Mesendoderm (in vitro differentiated cells): Measurements from ENCODE around the gene FLOT1.

Experiments
- DNase-seq: peaks from one replicate; pipeline ENCODE4 v3.0.0; 2013
- H2AK5ac ChIP-seq: 2 replicates; pipeline ENCODE4 v1.6.1; 2013; ENCODE audit warnings: low read length, inconsistent platforms
- H2BK120ac ChIP-seq: 2 replicates; pipeline ENCODE4 v1.6.1; 2013; ENCODE audit warnings: low read depth, mild to moderate bottlenecking, low read length, moderate library complexity, mixed read lengths
- H2BK15ac ChIP-seq: replicated peaks from 2 replicates; pipeline ENCODE4 v1.6.1; 2013; ENCODE audit warnings: low read depth, mild to moderate bottlenecking, moderate library complexity
- H2BK5ac ChIP-seq: 2 replicates; pipeline ENCODE4 v1.6.1; 2013; ENCODE audit warnings: low read length, inconsistent platforms
- H3K18ac ChIP-seq: 2 replicates; pipeline ENCODE4 v1.6.1; 2013; ENCODE audit warnings: mild to moderate bottlenecking, low read length, mixed read lengths
- H3K23ac ChIP-seq: one replicate; pipeline ENCODE4 v1.6.1; 2013; ENCODE audit warnings: low read length
- H3K27ac ChIP-seq: 2 replicates; pipeline ENCODE4 v1.5.1; 2013; ENCODE audit warnings: low read depth, mild to moderate bottlenecking, inconsistent platforms, low read length, moderate library complexity
- H3K27me3 ChIP-seq: 2 replicates; pipeline ENCODE4 v1.6.1; 2013; ENCODE audit warnings: low read length, control low read depth, mild to moderate bottlenecking, inconsistent platforms; ENCODE audit not compliant: insufficient read depth, poor library complexity
- H3K36me3 ChIP-seq: 2 replicates; pipeline ENCODE4 v1.6.1; 2013; ENCODE audit warnings: low read length, inconsistent platforms; ENCODE audit not compliant: control insufficient read depth, insufficient read depth
- H3K4ac ChIP-seq: one replicate; pipeline ENCODE4 v1.6.1; 2013; ENCODE audit warnings: low read depth, mild to moderate bottlenecking, low read length, moderate library complexity
- H3K4me1 ChIP-seq: 2 replicates; pipeline ENCODE4 v1.6.1; 2013; ENCODE audit warnings: low read depth, low read length, inconsistent platforms; ENCODE audit not compliant: control insufficient read depth
- H3K4me2 ChIP-seq: 2 replicates; pipeline ENCODE4 v1.6.1; 2013; ENCODE audit warnings: low read length
- H3K4me3 ChIP-seq: 2 replicates; pipeline ENCODE4 v1.5.1; 2013; ENCODE audit warnings: mild to moderate bottlenecking, low read length
- H3K56ac ChIP-seq: one replicate; pipeline ENCODE4 v1.6.1; 2013; ENCODE audit warnings: low read length
- H3K79me1 ChIP-seq: 2 replicates; pipeline ENCODE4 v1.6.1; 2013; ENCODE audit warnings: low read length, inconsistent platforms
- H3K79me2 ChIP-seq: 2 replicates; pipeline ENCODE4 v1.6.1; 2013; ENCODE audit warnings: mild to moderate bottlenecking, low read length; ENCODE audit not compliant: control insufficient read depth, insufficient read depth
- H3K9ac ChIP-seq: 2 replicates; pipeline ENCODE4 v1.6.1; 2013; ENCODE audit warnings: low read length, inconsistent platforms
- H4K5ac ChIP-seq: one replicate; pipeline ENCODE4 v1.6.1; 2013; ENCODE audit warnings: low read length
- H4K8ac ChIP-seq: one replicate; pipeline ENCODE4 v1.6.1; 2013; ENCODE audit warnings: low read depth, mild to moderate bottlenecking, control low read depth, low read length, moderate library complexity
- WGBS: extraction: QIAGEN DNeasy Blood & Tissue Kit; methylation state at CpG from one replicate; pipeline ENCODE4 v1.1.7; 2013; ENCODE audit warnings: low lambda C conversion rate, missing lambda C conversion rate; ENCODE audit not compliant: insufficient coverage; ENCODE audit errors: extremely low coverage; 5-methylcytosine and 5-hydroxymethylcytosine counted together

Gene FLOT1

GRCh38 chr6:30716879-30717128 lies 25.7 kb downstream of the FLOT1 start:
- H3K79me2 ChIP-seq: peaks cover 18% of the 10 kb centered on the region
- H3K4ac ChIP-seq: peak overlapping the region; percentile 72
- H2BK15ac ChIP-seq: no peak overlapping the region
- peak overlapping the region; percentile 21 for H2BK5ac ChIP-seq
- peak overlapping the region; percentile 92 for H2AK5ac ChIP-seq
- H3K23ac ChIP-seq: peak overlapping the region; percentile 32
- no peak overlapping the region for H4K5ac ChIP-seq
- H4K8ac ChIP-seq: no peak overlapping the region
- DNase-seq: no peak
- peak overlapping the region; percentile 67 for H3K4me2 ChIP-seq
- peak overlapping the region; percentile 72 for H3K18ac ChIP-seq
- no peaks in the 10 kb centered on the region for H3K27me3 ChIP-seq
- peak overlapping the region; percentile 65 for H3K4me3 ChIP-seq
- WGBS: no CpG with 5 or more reads among the region's 8 CpGs
- H3K56ac ChIP-seq: peak overlapping the region; percentile 89
- H3K79me1 ChIP-seq: peaks cover 4% of the 10 kb centered on the region
- peak overlapping the region; percentile 33 for H3K27ac ChIP-seq
- no peak overlapping the region for H2BK120ac ChIP-seq
- peaks cover 2% of the 10 kb centered on the region for H3K4me1 ChIP-seq
- peaks cover 9% of the 10 kb centered on the region for H3K36me3 ChIP-seq
- H3K9ac ChIP-seq: peak overlapping the region; percentile 78

- H3K9ac ChIP-seq: no peak overlapping the region
- no peak overlapping the region for H3K56ac ChIP-seq
- DNase-seq: no peak
- peaks cover 2% of the 10 kb centered on the region for H3K4me1 ChIP-seq
- no peak overlapping the region for H3K4me3 ChIP-seq
- H3K23ac ChIP-seq: no peak overlapping the region
- H3K79me2 ChIP-seq: peaks cover 4% of the 10 kb centered on the region
- peaks cover 4% of the 10 kb centered on the region for H3K79me1 ChIP-seq
- H3K27me3 ChIP-seq: no peaks in the 10 kb centered on the region
- H2BK120ac ChIP-seq: no peak overlapping the region
- H3K27ac ChIP-seq: no peak overlapping the region
- H4K5ac ChIP-seq: no peak overlapping the region
- peaks cover 9% of the 10 kb centered on the region for H3K36me3 ChIP-seq
- no peak overlapping the region for H3K4ac ChIP-seq
- no peak overlapping the region for H3K18ac ChIP-seq
- H2AK5ac ChIP-seq: no peak overlapping the region
- no peak overlapping the region for H3K4me2 ChIP-seq
- no peak overlapping the region for H2BK15ac ChIP-seq
- WGBS: no CpG with 5 or more reads among the region's 1 CpG
- no peak overlapping the region for H4K8ac ChIP-seq
- H2BK5ac ChIP-seq: no peak overlapping the region
Measured at GRCh38 chr6:30714263-30714662, 28.2 kb downstream of the FLOT1 start.

- Histone ChIP-seq H3K36me3 (peaks cover 9% of the 10 kb centered on the region), H3K18ac (no peak overlapping the region)
- no peak for DNase-seq
Measured at GRCh38 chr6:30712441-30712945, 30.0 kb downstream of the FLOT1 start.

GRCh38 chr6:30711758-30712380 lies 30.6 kb downstream of the FLOT1 start:
- H2AK5ac ChIP-seq: no peak overlapping the region
- no peak overlapping the region for H3K4me2 ChIP-seq
- H3K18ac ChIP-seq: no peak overlapping the region
- no peak overlapping the region for H3K4me3 ChIP-seq
- no peak overlapping the region for H4K5ac ChIP-seq
- H3K56ac ChIP-seq: no peak overlapping the region
- H3K4me1 ChIP-seq: peaks cover 2% of the 10 kb centered on the region
- no peak overlapping the region for H4K8ac ChIP-seq
- no peak overlapping the region for H3K4ac ChIP-seq
- no peak overlapping the region for H3K27ac ChIP-seq
- no peak overlapping the region for H3K9ac ChIP-seq
- H2BK15ac ChIP-seq: no peak overlapping the region
- H3K36me3 ChIP-seq: peaks cover 9% of the 10 kb centered on the region
- H2BK120ac ChIP-seq: no peak overlapping the region
- WGBS: no CpG with 5 or more reads among the region's 1 CpG
- H3K27me3 ChIP-seq: no peaks in the 10 kb centered on the region
- peaks cover 4% of the 10 kb centered on the region for H3K79me2 ChIP-seq
- peaks cover 4% of the 10 kb centered on the region for H3K79me1 ChIP-seq
- no peak for DNase-seq
- H2BK5ac ChIP-seq: no peak overlapping the region
- no peak overlapping the region for H3K23ac ChIP-seq

More at GRCh38 chr6:30712441-30712945, 30.0 kb downstream of the FLOT1 start:
- no peak overlapping the region for H4K5ac ChIP-seq
- no peak overlapping the region for H4K8ac ChIP-seq
- peaks cover 4% of the 10 kb centered on the region for H3K79me2 ChIP-seq
- no peak overlapping the region for H3K4me2 ChIP-seq
- H3K4ac ChIP-seq: no peak overlapping the region
- WGBS: no CpG with 5 or more reads among the region's 7 CpGs
- no peak overlapping the region for H3K9ac ChIP-seq
- H3K27ac ChIP-seq: no peak overlapping the region
- H2BK15ac ChIP-seq: no peak overlapping the region
- H3K4me3 ChIP-seq: no peak overlapping the region
- no peak overlapping the region for H2BK5ac ChIP-seq
- H3K79me1 ChIP-seq: peaks cover 4% of the 10 kb centered on the region
- no peak overlapping the region for H3K56ac ChIP-seq
- H2AK5ac ChIP-seq: no peak overlapping the region
- no peak overlapping the region for H2BK120ac ChIP-seq
- H3K27me3 ChIP-seq: no peaks in the 10 kb centered on the region
- peaks cover 2% of the 10 kb centered on the region for H3K4me1 ChIP-seq
- no peak overlapping the region for H3K23ac ChIP-seq

- Histone ChIP-seq H3K27me3 (no peaks in the 10 kb centered on the region), H4K5ac (no peak overlapping the region)
- WGBS: no CpG with 5 or more reads among the region's 2 CpGs
Measured at GRCh38 chr6:30709101-30709868, 33.2 kb downstream of the FLOT1 start.

More at GRCh38 chr6:30709101-30709868, 33.2 kb downstream of the FLOT1 start:
- no peaks in the 10 kb centered on the region for H3K79me2 ChIP-seq
- H3K27ac ChIP-seq: no peak overlapping the region
- no peak for DNase-seq
- no peak overlapping the region for H2AK5ac ChIP-seq
- no peak overlapping the region for H3K4ac ChIP-seq
- H3K79me1 ChIP-seq: no peaks in the 10 kb centered on the region
- no peak overlapping the region for H3K18ac ChIP-seq
- H3K9ac ChIP-seq: no peak overlapping the region
- H2BK15ac ChIP-seq: no peak overlapping the region
- H3K36me3 ChIP-seq: peaks cover 9% of the 10 kb centered on the region
- no peak overlapping the region for H3K4me2 ChIP-seq
- no peaks in the 10 kb centered on the region for H3K4me1 ChIP-seq
- no peak overlapping the region for H3K56ac ChIP-seq
- H2BK5ac ChIP-seq: no peak overlapping the region
- no peak overlapping the region for H2BK120ac ChIP-seq
- H4K8ac ChIP-seq: no peak overlapping the region
- H3K23ac ChIP-seq: no peak overlapping the region
- H3K4me3 ChIP-seq: no peak overlapping the region
